PC-9 (cell line): ENCODE data around the gene IZUMO1. TPM values are rescaled to one million over a fixed set of nuclear protein-coding genes. Genes with fewer than 3 reads are reported as not detected.

Experiments
- BruUV-seq: library from RNA; stranded (reverse); fragments of 400-500 nt; replicated peaks from 2 replicates; lab custom pipeline; 2021; lab: Mats Ljungman, UMichigan
- CTCF ChIA-PET: fragments of 300-600 bp; sonication (Branson Sonifier 250); formaldehyde crosslinking; loops from one replicate; lab custom pipeline; 2022; ENCODE audit warnings: antibody characterized with exemption; lab: Charles Lee
- POLR2A ChIA-PET: fragments of 300-600 bp; sonication (Branson Sonifier 250); formaldehyde crosslinking; loops from one replicate; lab custom pipeline; 2022; ENCODE audit warnings: antibody characterized with exemption; ENCODE audit not compliant: unreplicated experiment; lab: Charles Lee
- DNase-seq, 2 experiments: peaks; one replicate each; pipeline versions ENCODE4 v3.0.0 to v3.0.0-alpha.2; 2015 to 2022; ENCODE audit warnings: mixed read lengths in 1 of 2
- H2AFZ ChIP-seq: fragments of 200-600 bp; sonication (generic); 2 replicates; pipeline ENCODE4 v1.8.1; 2017; ENCODE audit warnings: antibody characterized with exemption
- H3F3A ChIP-seq: fragments of 200-600 bp; sonication (generic); 2 replicates; pipeline ENCODE4 v1.8.1; 2017; ENCODE audit warnings: antibody characterized with exemption, mild to moderate bottlenecking, low read depth; ENCODE audit not compliant: insufficient read depth
- H3K27ac ChIP-seq: fragments of 200-600 bp; sonication (generic); 2 replicates; pipeline ENCODE4 v1.6.1; 2016; ENCODE audit warnings: mixed run types
- H3K27me3 ChIP-seq: fragments of 200-600 bp; sonication (generic); 2 replicates; pipeline ENCODE4 v1.6.1; 2016; ENCODE audit warnings: low read depth, mixed run types; ENCODE audit not compliant: insufficient read depth
- H3K36me3 ChIP-seq: fragments of 200-600 bp; sonication (generic); 2 replicates; pipeline ENCODE4 v1.6.1; 2016; ENCODE audit warnings: low read depth, mixed run types
- H3K4me1 ChIP-seq: fragments of 200-600 bp; sonication (generic); replicated peaks from 2 replicates; pipeline ENCODE4 v1.6.1; 2016; ENCODE audit warnings: mixed run types; ENCODE audit not compliant: insufficient read depth
- H3K4me2 ChIP-seq: fragments of 200-600 bp; sonication (generic); 2 replicates; pipeline ENCODE4 v1.6.1; 2017; ENCODE audit warnings: mixed run types
- H3K4me3 ChIP-seq: fragments of 200-600 bp; sonication (generic); 2 replicates; pipeline ENCODE4 v1.6.1; 2016; ENCODE audit warnings: mixed run types
- H3K79me2 ChIP-seq: fragments of 200-600 bp; sonication (generic); 2 replicates; pipeline ENCODE4 v1.6.1; 2017; ENCODE audit warnings: low read depth, mixed run types
- H3K9me2 ChIP-seq: fragments of 200-600 bp; sonication (generic); 2 replicates; pipeline ENCODE4 v1.8.1; 2017; ENCODE audit warnings: mild to moderate bottlenecking; ENCODE audit not compliant: insufficient read depth
- H3K9me3 ChIP-seq: fragments of 200-600 bp; sonication (generic); 2 replicates; pipeline ENCODE4 v1.8.1; 2016; ENCODE audit warnings: low read depth; ENCODE audit not compliant: insufficient read depth
- H4K20me1 ChIP-seq: fragments of 200-600 bp; sonication (generic); 2 replicates; pipeline ENCODE4 v1.8.1; 2017; ENCODE audit not compliant: insufficient read depth
- EZH2 ChIP-seq: fragments of 200-600 bp; sonication (generic); IDR thresholded peaks from 2 replicates; pipeline ENCODE4 v1.8.0; 2017; ENCODE audit warnings: antibody characterized with exemption, low read depth
- intact Hi-C: fragments of 100-400 bp; cut with micrococcal nuclease; formaldehyde crosslinking; loops from one replicate; pipeline ENCODE4 v1.10.0; 2022; ENCODE audit not compliant: unreplicated experiment
- total RNA-seq: library from RNA; stranded (reverse); gene quantifications from 2 replicates; pipeline ENCODE4 v1.2.3, GENCODE V29; 2021
- TF ChIP-seq, protein P1 (sequence below): fragments of 200-600 bp; sonication (generic); conservative IDR thresholded peaks from 2 replicates; pipeline ENCODE4 v1.6.1; 2017; ENCODE audit warnings: mixed run types, antibody characterized with exemption, mild to moderate bottlenecking, moderate library complexity

Gene IZUMO1
- total RNA-seq, 1 experiment from 2014 or later, result 2.2 TPM

- Histone ChIP-seq H3K9me2 (no peaks in the 10 kb centered on the region), H3K27ac (no peak overlapping the region), H3K4me3 (no peak overlapping the region), H3F3A (peaks cover 13% of the 10 kb centered on the region), H3K4me2 (peak overlapping the region; percentile 26), H3K79me2 (no peaks in the 10 kb centered on the region), H2AFZ (no peak overlapping the region), H3K27me3 (no peaks in the 10 kb centered on the region), H4K20me1 (no peaks in the 10 kb centered on the region), H3K9me3 (no peaks in the 10 kb centered on the region), H3K4me1 (no peaks in the 10 kb centered on the region), H3K36me3 (no peaks in the 10 kb centered on the region)
- CTCF ChIA-PET, result interaction anchor here (0.5 kb wide), 1 partner anchor 11 kb away, joined by 5 read pairs; no protein-coding TSS in a partner anchor
- POLR2A ChIA-PET, result interaction anchor here (0.5 to 1.1 kb wide), 8 partner anchors 9 to 268 kb away, joined by 3 to 11 read pairs (median 3); no protein-coding TSS in a partner anchor
- BruUV-seq, result TSS peak; percentile 41
- intact Hi-C loops, result no loop called here
- no peak for TF ChIP-seq EZH2
- TF ChIP-seq, protein P1, sequence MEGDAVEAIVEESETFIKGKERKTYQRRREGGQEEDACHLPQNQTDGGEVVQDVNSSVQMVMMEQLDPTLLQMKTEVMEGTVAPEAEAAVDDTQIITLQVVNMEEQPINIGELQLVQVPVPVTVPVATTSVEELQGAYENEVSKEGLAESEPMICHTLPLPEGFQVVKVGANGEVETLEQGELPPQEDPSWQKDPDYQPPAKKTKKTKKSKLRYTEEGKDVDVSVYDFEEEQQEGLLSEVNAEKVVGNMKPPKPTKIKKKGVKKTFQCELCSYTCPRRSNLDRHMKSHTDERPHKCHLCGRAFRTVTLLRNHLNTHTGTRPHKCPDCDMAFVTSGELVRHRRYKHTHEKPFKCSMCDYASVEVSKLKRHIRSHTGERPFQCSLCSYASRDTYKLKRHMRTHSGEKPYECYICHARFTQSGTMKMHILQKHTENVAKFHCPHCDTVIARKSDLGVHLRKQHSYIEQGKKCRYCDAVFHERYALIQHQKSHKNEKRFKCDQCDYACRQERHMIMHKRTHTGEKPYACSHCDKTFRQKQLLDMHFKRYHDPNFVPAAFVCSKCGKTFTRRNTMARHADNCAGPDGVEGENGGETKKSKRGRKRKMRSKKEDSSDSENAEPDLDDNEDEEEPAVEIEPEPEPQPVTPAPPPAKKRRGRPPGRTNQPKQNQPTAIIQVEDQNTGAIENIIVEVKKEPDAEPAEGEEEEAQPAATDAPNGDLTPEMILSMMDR, result no peak
- DNase-seq, result peak; percentile 37 to 51
These were observed 21.6 kb downstream of the IZUMO1 start for GRCh38 chr19:48724796-48725753.

DNA sequence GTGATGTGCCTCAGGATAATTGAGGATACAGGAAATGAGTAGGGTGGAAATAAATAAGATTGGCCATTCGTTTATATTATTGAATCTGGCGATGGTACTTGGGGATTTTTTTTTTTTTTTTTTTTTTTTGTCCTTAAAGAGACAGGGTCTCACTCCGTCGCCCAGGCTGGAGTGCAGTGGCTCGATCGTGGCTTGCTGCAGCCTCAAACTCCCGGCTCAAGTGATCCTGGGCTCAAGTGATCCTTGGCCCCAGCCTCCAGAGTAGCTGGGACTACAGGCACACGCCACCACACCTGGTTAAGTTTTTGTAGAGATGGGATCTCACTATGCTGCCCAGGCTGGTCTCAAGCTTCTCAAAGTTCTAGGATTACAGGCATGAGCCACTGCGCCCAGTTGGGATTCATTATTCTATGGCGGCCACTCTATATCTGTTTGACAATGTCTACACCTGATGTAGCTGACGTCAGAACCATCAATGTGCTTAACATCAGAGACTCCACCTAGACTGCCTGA, 24.5 kb downstream of the IZUMO1 start:
- POLR2A ChIA-PET, result no interaction called here
- H3K4me1 ChIP-seq, result no peaks in the 10 kb centered on the region
- H3K27ac ChIP-seq, result no peak overlapping the region
- CTCF ChIA-PET, result interaction anchor here (0.6 kb wide), 1 partner anchor 165 kb away, joined by 3 read pairs; no protein-coding TSS in a partner anchor
- DNase-seq, result no peak
- no peak overlapping the region for H2AFZ ChIP-seq
- no peaks in the 10 kb centered on the region for H3K27me3 ChIP-seq
- intact Hi-C loops, result no loop called here
- H3K79me2 ChIP-seq, result no peaks in the 10 kb centered on the region
- H4K20me1 ChIP-seq, result no peaks in the 10 kb centered on the region
- no peaks in the 10 kb centered on the region for H3K9me3 ChIP-seq
- BruUV-seq, result no TSS peak
- H3K4me2 ChIP-seq, result no peak overlapping the region
- H3K4me3 ChIP-seq, result no peak overlapping the region
- no peaks in the 10 kb centered on the region for H3K9me2 ChIP-seq
- peaks cover 13% of the 10 kb centered on the region for H3F3A ChIP-seq
- H3K36me3 ChIP-seq, result no peaks in the 10 kb centered on the region
- TF ChIP-seq, protein P1, result no peak
- no peak for TF ChIP-seq EZH2

GRCh38 chr19:48720613-48721296, 26.0 kb downstream of the IZUMO1 start:
- peaks cover 8% of the 10 kb centered on the region for H3F3A ChIP-seq
- H3K27me3 ChIP-seq, result no peaks in the 10 kb centered on the region
- H3K36me3 ChIP-seq, result no peaks in the 10 kb centered on the region
- TF ChIP-seq, protein P1, result no peak
- no peak for TF ChIP-seq EZH2
- peak overlapping the region; percentile 69 for H3K4me3 ChIP-seq
- CTCF ChIA-PET, result no interaction called here
- H3K4me1 ChIP-seq, result 0 out of 2 replicates have a peak, but pooled peaks cover 1% of the 10 kb centered on the region
- DNase-seq, result peak; percentile 96 to 98
- POLR2A ChIA-PET, result interaction anchor here (0.6 to 0.8 kb wide), 5 partner anchors 18 to 1283 kb away, joined by 3 read pairs; no protein-coding TSS in a partner anchor
- H3K79me2 ChIP-seq, result no peaks in the 10 kb centered on the region
- no peaks in the 10 kb centered on the region for H4K20me1 ChIP-seq
- H3K9me3 ChIP-seq, result no peaks in the 10 kb centered on the region
- peak overlapping the region; percentile 68 for H3K4me2 ChIP-seq
- no peak overlapping the region for H3K27ac ChIP-seq
- intact Hi-C loops, result no loop called here
- H3K9me2 ChIP-seq, result no peaks in the 10 kb centered on the region
- H2AFZ ChIP-seq, result peak overlapping the region; percentile 79
- BruUV-seq, result no TSS peak
